ENCODE data around the gene CDCP1.
"Not testable (repeated sequence)": the region's sequence is repeated elsewhere in the genome, so short reads cannot be mapped to it uniquely, and the experiment has no call there.

CDCP1 gene

GRCh38 chr3:45163481-45163880 lies 17.3 kb upstream of the CDCP1 start:
- Mint-ChIP-seq H3K27ac (no peak overlapping the region), H3K36me3 (ENCODE audit: low read depth) (no peaks in the 10 kb centered on the region), H3K4me1 (ENCODE audit: low read depth) (peaks cover 26% of the 10 kb centered on the region), H3K27me3 (no peaks in the 10 kb centered on the region), H3K9me3 (no peaks in the 10 kb centered on the region), H3K4me3 (no peak overlapping the region)

- Mint-ChIP-seq H3K36me3 (ENCODE audit: low read depth) (peaks cover 8% of the 10 kb centered on the region), H3K4me3 (no peak overlapping the region), H3K27me3 (peaks cover 5% of the 10 kb centered on the region), H3K4me1 (ENCODE audit: low read depth) (no peaks in the 10 kb centered on the region), H3K27ac (no peak overlapping the region), H3K9me3 (peaks cover 11% of the 10 kb centered on the region)
These were observed 8.5 kb upstream of the CDCP1 start for GRCh38 chr3:45154641-45155147.

DNA sequence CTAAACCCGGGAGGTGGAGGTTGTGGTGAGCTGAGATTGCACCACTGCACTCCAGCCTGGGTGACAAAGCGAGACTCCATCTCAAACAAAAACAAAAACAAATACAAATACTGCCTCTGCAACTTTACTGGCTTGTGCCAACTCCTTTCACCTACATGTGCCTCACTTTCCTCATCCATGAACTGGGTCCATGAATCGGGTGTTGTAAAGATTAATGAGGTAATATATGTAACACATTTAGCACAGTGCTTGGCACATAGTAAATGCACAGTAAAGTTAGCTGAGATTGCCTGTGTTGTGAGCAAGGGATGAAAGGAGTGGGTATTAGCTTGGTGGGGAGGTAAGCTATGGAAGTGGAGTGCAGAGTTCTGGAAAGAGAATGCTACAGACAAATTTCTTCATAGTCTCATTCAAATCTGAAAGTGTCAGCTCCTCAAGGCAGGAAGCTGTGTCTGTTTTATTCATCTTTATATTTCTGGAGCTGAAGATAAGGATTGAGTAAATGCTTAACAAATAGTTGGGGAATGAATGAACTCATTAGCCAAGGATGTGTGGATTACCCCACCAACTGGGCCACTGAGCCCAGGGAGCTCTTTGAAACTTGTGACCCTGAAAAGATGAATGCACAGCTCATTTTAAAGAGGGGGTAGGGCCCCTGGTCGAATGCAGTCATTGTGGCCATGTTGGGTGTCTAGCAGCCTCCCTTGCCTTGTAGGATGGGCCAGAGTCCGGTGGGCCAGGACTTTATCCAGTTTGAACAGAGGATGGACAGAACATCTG lies 7.7 kb upstream of the CDCP1 start:
- no peaks in the 10 kb centered on the region for H3K4me1 Mint-ChIP-seq (ENCODE audit: low read depth)
- peaks cover 10% of the 10 kb centered on the region for H3K27me3 Mint-ChIP-seq
- no peak overlapping the region for H3K27ac Mint-ChIP-seq
- peaks cover 8% of the 10 kb centered on the region for H3K36me3 Mint-ChIP-seq (ENCODE audit: low read depth)
- H3K9me3 Mint-ChIP-seq, result peaks cover 11% of the 10 kb centered on the region
- H3K4me3 Mint-ChIP-seq, result no peak overlapping the region

DNA sequence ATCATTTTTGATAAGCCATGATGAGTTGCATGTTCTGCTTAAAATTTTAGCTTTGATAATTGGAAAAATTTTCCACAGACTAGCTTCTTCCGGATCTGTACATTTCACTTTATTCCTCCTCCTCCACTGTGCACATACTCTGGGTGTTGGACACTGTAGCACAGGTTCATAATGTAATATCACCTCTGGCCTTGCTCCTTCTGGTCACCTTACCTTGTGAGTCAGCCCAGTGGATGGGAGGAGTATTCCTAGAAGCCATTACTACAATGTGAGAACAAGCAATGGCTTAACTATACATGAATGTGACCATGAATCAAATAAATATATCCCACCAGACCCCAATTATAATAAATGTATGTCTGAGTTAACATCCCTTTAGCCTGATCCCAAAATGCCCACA lies 6.1 kb upstream of the CDCP1 start:
- Mint-ChIP-seq H3K4me3 (no peak overlapping the region), H3K27me3 (peaks cover 24% of the 10 kb centered on the region), H3K36me3 (ENCODE audit: low read depth) (peaks cover 8% of the 10 kb centered on the region), H3K4me1 (ENCODE audit: low read depth) (no peaks in the 10 kb centered on the region), H3K9me3 (peaks cover 11% of the 10 kb centered on the region), H3K27ac (no peak overlapping the region)

GRCh38 chr3:45151100-45151499 lies 4.9 kb upstream of the CDCP1 start:
- Mint-ChIP-seq H3K36me3 (ENCODE audit: low read depth) (peaks cover 8% of the 10 kb centered on the region), H3K27me3 (peaks cover 34% of the 10 kb centered on the region), H3K9me3 (peaks cover 11% of the 10 kb centered on the region), H3K4me1 (ENCODE audit: low read depth) (no peaks in the 10 kb centered on the region), H3K4me3 (no peak overlapping the region), H3K27ac (no peak overlapping the region)

DNA sequence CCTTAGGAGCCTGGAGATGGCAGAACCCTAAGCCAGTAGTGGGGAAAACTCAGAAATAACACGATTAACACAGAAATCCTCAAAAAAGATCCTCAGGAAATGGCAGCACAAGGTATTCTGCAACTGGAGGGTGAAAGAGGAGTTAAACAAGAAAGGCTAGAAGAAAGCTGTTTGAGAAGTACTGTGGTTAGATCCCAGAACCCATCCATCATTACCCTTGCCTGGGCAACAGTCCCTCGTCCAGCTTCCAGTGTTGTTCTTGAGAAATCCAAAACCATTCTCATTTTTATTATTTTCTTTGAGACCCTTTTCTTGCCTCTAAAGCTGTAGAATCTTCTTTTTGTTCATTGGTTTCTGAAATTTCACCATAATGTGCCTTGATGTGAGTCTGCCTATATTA lies 2.7 kb upstream of the CDCP1 start:
- Mint-ChIP-seq H3K27me3 (peaks cover 54% of the 10 kb centered on the region), H3K36me3 (ENCODE audit: low read depth) (peaks cover 8% of the 10 kb centered on the region), H3K4me3 (no peak overlapping the region), H3K4me1 (ENCODE audit: low read depth) (peaks cover 15% of the 10 kb centered on the region), H3K27ac (no peak overlapping the region), H3K9me3 (peaks cover 11% of the 10 kb centered on the region)

DNA sequence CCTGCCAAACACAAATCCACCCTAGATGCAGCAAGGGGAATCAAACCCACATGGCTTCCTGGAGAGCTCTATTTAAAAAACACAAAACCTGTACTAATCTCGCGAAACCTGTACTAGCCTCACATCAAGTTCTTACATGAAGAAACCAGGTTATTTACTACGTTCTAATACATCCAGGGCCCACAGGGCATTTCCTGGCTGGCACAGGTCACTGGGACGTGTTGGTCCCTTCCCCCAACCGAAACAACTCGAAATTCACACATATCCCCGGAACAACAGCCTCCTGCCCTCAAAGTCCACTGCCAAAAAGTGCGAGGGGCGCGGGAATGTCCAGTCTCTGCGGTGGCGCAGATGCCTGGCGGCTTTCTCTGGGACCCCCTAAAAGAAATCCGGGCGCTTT lies 955 bp downstream of the CDCP1 start:
- peaks cover 4% of the 10 kb centered on the region for H3K9me3 Mint-ChIP-seq
- peaks cover 75% of the 10 kb centered on the region for H3K27me3 Mint-ChIP-seq
- H3K4me1 Mint-ChIP-seq (ENCODE audit: low read depth), result peaks cover 20% of the 10 kb centered on the region
- peak overlapping the region; percentile 69 for H3K4me3 Mint-ChIP-seq
- H3K27ac Mint-ChIP-seq, result no peak overlapping the region
- peaks cover 4% of the 10 kb centered on the region for H3K36me3 Mint-ChIP-seq (ENCODE audit: low read depth)

- Mint-ChIP-seq H3K4me3 (peak overlapping the region; percentile 38), H3K27me3 (peaks cover 70% of the 10 kb centered on the region)
These were observed 2.2 kb downstream of the CDCP1 start for GRCh38 chr3:45143673-45144671.

DNA sequence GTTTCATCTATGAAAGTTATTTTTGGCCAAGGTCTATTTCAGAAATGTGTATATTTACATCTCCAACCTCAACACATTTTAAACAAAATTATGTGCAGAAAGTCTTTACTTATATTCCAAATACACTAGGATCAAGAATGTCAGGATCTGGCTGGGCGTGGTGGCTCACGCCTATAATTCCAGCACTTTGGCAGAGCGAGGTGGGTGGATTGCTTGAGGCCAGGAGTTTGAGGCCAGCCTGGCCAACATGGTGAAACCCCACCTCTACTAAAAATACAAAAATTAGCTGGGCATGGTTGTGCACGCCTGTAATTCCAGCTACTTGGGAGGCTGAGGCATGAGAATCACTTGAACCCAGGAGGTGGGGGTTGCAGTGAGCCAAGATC lies 5.4 kb downstream of the CDCP1 start:
- not testable (repeated sequence) for H3K36me3 Mint-ChIP-seq (ENCODE audit: low read depth)
- H3K27me3 Mint-ChIP-seq, result peaks cover 45% of the 10 kb centered on the region

More at GRCh38 chr3:45143673-45144671, 2.2 kb downstream of the CDCP1 start:
- no peaks in the 10 kb centered on the region for H3K9me3 Mint-ChIP-seq
- no peaks in the 10 kb centered on the region for H3K36me3 Mint-ChIP-seq (ENCODE audit: low read depth)
- H3K27ac Mint-ChIP-seq, result no peak overlapping the region
- peaks cover 20% of the 10 kb centered on the region for H3K4me1 Mint-ChIP-seq (ENCODE audit: low read depth)

DNA sequence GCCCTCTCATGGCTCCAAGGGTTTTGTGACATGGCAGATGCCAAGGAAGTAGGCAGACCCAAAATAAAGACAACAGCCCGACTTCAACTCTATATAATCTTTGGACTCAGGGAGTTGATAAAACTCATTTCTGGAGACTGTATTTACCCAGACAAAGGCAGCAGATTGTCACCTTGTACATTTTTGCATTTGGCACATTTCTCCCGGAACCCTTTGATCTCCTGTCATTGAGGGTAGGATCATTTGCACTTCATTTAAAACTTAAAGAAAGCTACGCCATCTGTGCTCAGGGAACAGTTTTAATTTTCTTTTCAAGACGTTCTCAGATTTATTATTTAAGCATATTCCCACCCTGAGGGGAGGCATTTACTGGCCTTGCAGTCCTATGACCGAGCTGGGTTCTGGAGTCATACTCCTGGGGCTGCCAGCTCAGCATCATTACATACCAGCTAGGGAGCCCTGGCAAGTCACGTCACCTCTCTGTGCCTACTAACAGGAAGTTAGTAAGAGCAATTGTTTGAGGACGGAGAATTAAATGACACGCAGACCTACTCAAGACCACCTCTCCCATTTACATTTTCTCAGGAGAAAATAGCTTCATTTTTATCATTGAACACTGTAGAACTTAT lies 5.9 kb downstream of the CDCP1 start:
- Mint-ChIP-seq H3K36me3 (ENCODE audit: low read depth) (no peaks in the 10 kb centered on the region), H3K9me3 (no peaks in the 10 kb centered on the region), H3K4me3 (no peak overlapping the region), H3K27me3 (peaks cover 41% of the 10 kb centered on the region), H3K27ac (no peak overlapping the region), H3K4me1 (ENCODE audit: low read depth) (peaks cover 17% of the 10 kb centered on the region)

More for the DNA sequence above, 5.4 kb downstream of the CDCP1 start:
- not testable (repeated sequence) for H3K27ac Mint-ChIP-seq, H3K4me3 Mint-ChIP-seq, H3K9me3 Mint-ChIP-seq
- peaks cover 20% of the 10 kb centered on the region for H3K4me1 Mint-ChIP-seq (ENCODE audit: low read depth)

GRCh38 chr3:45139372-45140140 lies 6.6 kb downstream of the CDCP1 start:
- Mint-ChIP-seq H3K9me3 (no peaks in the 10 kb centered on the region), H3K4me1 (ENCODE audit: low read depth) (peaks cover 11% of the 10 kb centered on the region), H3K27me3 (peaks cover 38% of the 10 kb centered on the region), H3K4me3 (no peak overlapping the region), H3K27ac (no peak overlapping the region), H3K36me3 (ENCODE audit: low read depth) (no peaks in the 10 kb centered on the region)

- no peaks in the 10 kb centered on the region for H3K9me3 Mint-ChIP-seq
- H3K27ac Mint-ChIP-seq, result no peak overlapping the region
- no peak overlapping the region for H3K4me3 Mint-ChIP-seq
- H3K27me3 Mint-ChIP-seq, result peaks cover 26% of the 10 kb centered on the region
- H3K36me3 Mint-ChIP-seq (ENCODE audit: low read depth), result no peaks in the 10 kb centered on the region
- no peaks in the 10 kb centered on the region for H3K4me1 Mint-ChIP-seq (ENCODE audit: low read depth)
These were observed 8.5 kb downstream of the CDCP1 start for GRCh38 chr3:45137656-45138181.

- Mint-ChIP-seq H3K4me3 (no peak overlapping the region), H3K27ac (no peak overlapping the region), H3K27me3 (peaks cover 17% of the 10 kb centered on the region), H3K36me3 (ENCODE audit: low read depth) (no peaks in the 10 kb centered on the region), H3K4me1 (ENCODE audit: low read depth) (no peaks in the 10 kb centered on the region), H3K9me3 (no peaks in the 10 kb centered on the region)
These were observed 10.2 kb downstream of the CDCP1 start for GRCh38 chr3:45135959-45136358.
